Ascending aorta (tissue), 2 donors: ENCODE measurements around the gene BBOF1. TPM values are rescaled to one million over a fixed set of nuclear protein-coding genes. Genes with fewer than 3 reads are reported as not detected.
A peak's percentile ranks its signal among the peaks of the same experiment; 100 is the strongest.

Source experiments
- DNase-seq, 2 donors: peaks; one replicate each; pipeline ENCODE4 v3.0.0-alpha.2; 2019; ENCODE audit warnings: low spot score in 2 of 2
- H3K27ac ChIP-seq, 2 donors: fragments of 200-600 bp; sonication (generic); one replicate each; pipeline ENCODE4 v1.5.1; 2016 to 2017; ENCODE audit warnings: mild to moderate bottlenecking in 1 of 2
- H3K27me3 ChIP-seq: fragments of 200-600 bp; sonication (generic); one replicate; pipeline ENCODE4 v1.5.1; 2017
- H3K36me3 ChIP-seq, 2 donors: fragments of 200-600 bp; sonication (generic); one replicate each; pipeline ENCODE4 v1.5.1; 2016
- H3K4me1 ChIP-seq, 2 donors: fragments of 200-600 bp; sonication (generic); one replicate each; pipeline ENCODE4 v1.5.1; 2016 to 2017; ENCODE audit warnings: mild to moderate bottlenecking in 1 of 2
- H3K4me3 ChIP-seq, 2 donors: fragments of 200-600 bp; sonication (generic); one replicate each; pipeline ENCODE4 v1.5.1; 2016 to 2017; ENCODE audit warnings: mild to moderate bottlenecking in 1 of 2
- H3K9me3 ChIP-seq, 2 donors: fragments of 200-600 bp; sonication (generic); one replicate each; pipeline ENCODE4 v1.5.1; 2016
- CTCF ChIP-seq, 3 experiments: fragments of 200-600 bp in 2 of 3; fragments of 450-650 bp in 1 of 3; sonication (generic) in 2 of 3; IDR thresholded peaks; one replicate each; pipeline ENCODE4 v1.5.1; 2016 to 2019; ENCODE audit warnings: antibody characterized with exemption in 3 of 3, mild to moderate bottlenecking in 1 of 3, moderate library complexity in 1 of 3
- intact Hi-C: fragments of 100-400 bp; cut with DNase I; formaldehyde crosslinking; loops from one replicate; pipeline ENCODE4 v1.15.1; 2023
- total RNA-seq: library from RNA; depleted of rRNA; stranded (reverse); fragments of >200 nt; gene quantifications from one replicate; pipeline ENCODE4 v1.1.0, GENCODE V29; 2016

The BBOF1 gene
- total RNA-seq, 1 donor from 2014 or later: 16.2 TPM

DNA sequence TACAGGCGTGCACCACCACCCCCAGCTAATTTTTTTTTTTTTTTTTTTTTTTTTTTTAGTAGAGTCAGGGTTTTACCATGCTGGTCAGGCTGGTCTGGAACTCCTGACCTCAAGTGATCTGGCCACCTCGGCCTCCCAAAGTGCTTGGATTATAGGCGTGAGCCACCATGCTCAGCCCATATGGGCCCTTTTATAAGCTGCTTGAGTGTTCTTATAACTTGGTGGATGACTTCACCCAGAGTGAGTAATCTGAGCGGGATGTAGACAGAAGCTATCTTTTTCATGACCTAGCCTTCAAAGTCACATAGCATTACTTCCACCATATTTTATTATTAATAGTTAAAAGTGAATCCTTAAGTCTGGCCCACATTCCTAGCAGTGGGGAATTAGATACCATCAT lies 16.4 kb downstream of the BBOF1 start:
- Histone ChIP-seq H3K27me3 (no peaks in the 10 kb centered on the region), H3K4me3 (no peak overlapping the region), H3K27ac (no peak overlapping the region), H3K9me3 (no peaks in the 10 kb centered on the region), H3K36me3 (no peaks in the 10 kb centered on the region), H3K4me1 (no peaks in the 10 kb centered on the region)
- no peak for TF ChIP-seq CTCF (IDR thresholded peaks at IDR 0.05)
- intact Hi-C loops: no loop called here
- no peak for DNase-seq

DNA sequence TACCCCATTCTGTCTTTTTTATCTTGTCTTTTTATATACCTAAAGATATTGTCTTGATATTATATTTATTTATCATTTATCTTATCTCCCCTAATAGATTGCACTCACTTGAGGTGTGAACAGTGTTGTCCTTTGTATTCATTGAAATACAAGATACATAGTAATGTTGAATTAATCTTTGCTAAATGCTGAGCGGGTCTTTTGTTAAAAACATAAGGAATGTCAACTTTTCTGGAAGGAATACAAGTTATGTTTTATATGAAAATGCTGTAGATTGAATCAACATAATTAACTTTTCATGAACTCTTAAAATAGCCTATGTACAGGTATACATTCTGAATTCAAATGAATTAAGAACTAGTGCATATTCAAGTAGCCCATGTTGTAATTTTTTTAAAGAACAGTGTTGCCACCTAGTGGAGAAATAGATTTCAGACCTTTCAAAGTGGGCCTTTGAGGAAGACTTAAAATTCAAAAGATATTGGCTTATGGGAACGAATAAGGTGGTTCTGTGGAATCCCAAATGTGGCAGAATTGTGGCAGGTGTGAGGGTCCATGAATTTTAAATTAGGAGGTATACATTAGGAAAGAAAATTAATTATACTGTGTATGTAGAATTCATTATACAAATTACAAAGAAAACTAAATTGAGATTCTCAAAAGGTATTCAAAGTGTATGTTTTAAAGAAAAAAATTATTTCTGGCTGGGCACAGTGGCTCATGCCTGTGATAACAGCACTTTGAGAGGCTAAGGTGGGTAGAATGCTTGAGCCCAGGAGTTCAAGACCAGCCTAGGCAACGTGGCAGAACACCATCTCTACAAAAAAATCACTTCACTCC lies 19.1 kb downstream of the BBOF1 start:
- Histone ChIP-seq H3K9me3 (no peaks in the 10 kb centered on the region), H3K36me3 (no peaks in the 10 kb centered on the region), H3K4me3 (no peak overlapping the region), H3K4me1 (no peaks in the 10 kb centered on the region), H3K27me3 (no peaks in the 10 kb centered on the region), H3K27ac (no peak overlapping the region)
- DNase-seq: no peak
- intact Hi-C loops: no loop called here
- peak; percentile 43 to 66 (median 63) for TF ChIP-seq CTCF (IDR thresholded peaks at IDR 0.05)

GRCh38 chr14:74042296-74042695 lies 23.1 kb downstream of the BBOF1 start:
- DNase-seq: no peak
- Histone ChIP-seq H3K9me3 (no peaks in the 10 kb centered on the region), H3K27ac (no peak overlapping the region), H3K27me3 (no peaks in the 10 kb centered on the region), H3K4me1 (no peaks in the 10 kb centered on the region), H3K4me3 (no peak overlapping the region), H3K36me3 (no peaks in the 10 kb centered on the region)
- TF ChIP-seq CTCF (IDR thresholded peaks at IDR 0.05): no peak
- intact Hi-C loops: no loop called here

DNA sequence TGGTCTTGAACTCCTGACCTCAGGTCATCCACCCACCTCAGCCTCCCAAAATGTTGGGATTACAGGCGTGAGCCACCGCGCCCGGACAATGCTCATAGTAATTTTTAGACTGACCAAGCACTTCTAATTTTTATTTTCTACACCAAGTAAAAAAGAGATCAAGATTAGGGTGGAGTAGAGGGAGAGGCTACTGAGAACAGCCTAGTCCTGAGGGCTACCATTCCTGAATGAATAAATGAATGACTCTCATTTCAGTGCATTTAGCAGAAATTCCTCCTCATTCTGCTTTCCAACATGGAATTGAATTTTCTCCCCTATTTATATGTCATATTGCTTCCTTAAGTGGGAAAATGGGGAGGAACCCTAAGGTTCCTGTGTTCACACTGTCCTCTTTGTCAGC lies 26.4 kb downstream of the BBOF1 start:
- no peaks in the 10 kb centered on the region for H3K36me3 ChIP-seq

GRCh38 chr14:74048281-74048680 lies 29.1 kb downstream of the BBOF1 start:
- intact Hi-C loops: no loop called here
- no peaks in the 10 kb centered on the region for H3K9me3 ChIP-seq
- TF ChIP-seq CTCF (IDR thresholded peaks at IDR 0.05): no peak
- H3K27ac ChIP-seq: no peak overlapping the region
- H3K4me1 ChIP-seq: no peaks in the 10 kb centered on the region
- no peak for DNase-seq
- no peaks in the 10 kb centered on the region for H3K36me3 ChIP-seq
- H3K27me3 ChIP-seq: no peaks in the 10 kb centered on the region
- no peak overlapping the region for H3K4me3 ChIP-seq

More for the DNA sequence above, 26.4 kb downstream of the BBOF1 start:
- Histone ChIP-seq H3K27ac (no peak overlapping the region), H3K4me3 (no peak overlapping the region), H3K9me3 (no peaks in the 10 kb centered on the region), H3K27me3 (no peaks in the 10 kb centered on the region), H3K4me1 (no peaks in the 10 kb centered on the region)
- no peak for TF ChIP-seq CTCF (IDR thresholded peaks at IDR 0.05)
- intact Hi-C loops: no loop called here
- no peak for DNase-seq
